Measurements from ENCODE around the gene COX17. TPM values are rescaled to one million over a fixed set of nuclear protein-coding genes. Genes with fewer than 3 reads are reported as not detected.

Gene COX17
- polyA plus RNA-seq, 1 donor (not counting 4 experiments of a cell fraction or from before 2014, with no cell fraction given) = 40.6 TPM

GRCh38 chr3:119632829-119633228 lies 44.4 kb downstream of the COX17 start:
- dilution Hi-C loops (cut with MboI; ENCODE audit: extremely low pct_ligation_motif_present, low sequenced_read_pairs) = no loop called here
- TF ChIP-seq EZH2 (IDR thresholded peaks at IDR 0.05; ENCODE audit: low read length) (no peak), CTCF (optimal IDR thresholded peaks at IDR 0.05 in 1 of 3, IDR thresholded peaks at IDR 0.05 in 1 of 3, conservative IDR thresholded peaks at IDR 0.05 in 1 of 3; ENCODE audit: extremely low read depth in 1 of 3, insufficient read depth in 2 of 3, low read length in 3 of 3) (no peak)
- no peak overlapping the region for H2AFZ ChIP-seq (ENCODE audit: control insufficient read depth, low read length)
- H3K27me3 ChIP-seq (ENCODE audit: control insufficient read depth, extremely low read depth, insufficient read depth, low read length) = peaks cover 2% of the 10 kb centered on the region
- no peak overlapping the region for H3K9ac ChIP-seq (ENCODE audit: control insufficient read depth, extremely low read depth, insufficient read depth, low read length)
- H3K4me3 ChIP-seq (ENCODE audit: control insufficient read depth in 2 of 3, extremely low read depth in 1 of 3, insufficient read depth in 2 of 3, low read depth in 1 of 3, low read length in 3 of 3) = no peak overlapping the region
- FAIRE-seq = no peak
- no peak for DNase-seq (ENCODE audit: low read depth, low spot score)
- no peaks in the 10 kb centered on the region for H3K79me2 ChIP-seq (ENCODE audit: control insufficient read depth, insufficient read depth, low read length)
- H3K9me1 ChIP-seq (ENCODE audit: control insufficient read depth, extremely low read depth, insufficient read depth, low read length) = no peaks in the 10 kb centered on the region
- no peaks in the 10 kb centered on the region for H3K36me3 ChIP-seq (ENCODE audit: control insufficient read depth in 2 of 2, extremely low read depth in 1 of 2, insufficient read depth in 2 of 2, low read length in 2 of 2)
- H3K4me2 ChIP-seq (ENCODE audit: control insufficient read depth, extremely low read depth, insufficient read depth, low read depth, low read length) = no peak overlapping the region
- peaks cover 9% of the 10 kb centered on the region for H3K4me1 ChIP-seq (ENCODE audit: control insufficient read depth, extremely low read depth, insufficient read depth, low read length)
- H3K9me3 ChIP-seq (ENCODE audit: control insufficient read depth, low read depth, low read length) = no peaks in the 10 kb centered on the region
- no peak overlapping the region for H3K27ac ChIP-seq (ENCODE audit: control insufficient read depth, insufficient read depth, low read length)
- no peaks in the 10 kb centered on the region for H4K20me1 ChIP-seq (ENCODE audit: control insufficient read depth, extremely low read depth, insufficient read depth, low read length)

GRCh38 chr3:119632216-119632615 lies 45.0 kb downstream of the COX17 start:
- peaks cover 6% of the 10 kb centered on the region for H3K27me3 ChIP-seq (ENCODE audit: control insufficient read depth, extremely low read depth, insufficient read depth, low read length)
- H4K20me1 ChIP-seq (ENCODE audit: control insufficient read depth, extremely low read depth, insufficient read depth, low read length) = no peaks in the 10 kb centered on the region
- no peaks in the 10 kb centered on the region for H3K9me3 ChIP-seq (ENCODE audit: control insufficient read depth, low read depth, low read length)
- no peaks in the 10 kb centered on the region for H3K9me1 ChIP-seq (ENCODE audit: control insufficient read depth, extremely low read depth, insufficient read depth, low read length)
- no peak overlapping the region for H3K4me3 ChIP-seq (ENCODE audit: control insufficient read depth in 2 of 3, extremely low read depth in 1 of 3, insufficient read depth in 2 of 3, low read depth in 1 of 3, low read length in 3 of 3)
- no peak for TF ChIP-seq EZH2 (IDR thresholded peaks at IDR 0.05; ENCODE audit: low read length)
- no peak for TF ChIP-seq CTCF (optimal IDR thresholded peaks at IDR 0.05 in 1 of 3, IDR thresholded peaks at IDR 0.05 in 1 of 3, conservative IDR thresholded peaks at IDR 0.05 in 1 of 3; ENCODE audit: extremely low read depth in 1 of 3, insufficient read depth in 2 of 3, low read length in 3 of 3)
- no peak for FAIRE-seq
- H2AFZ ChIP-seq (ENCODE audit: control insufficient read depth, low read length) = no peak overlapping the region
- no peak for DNase-seq (ENCODE audit: low read depth, low spot score)
- dilution Hi-C loops (cut with MboI; ENCODE audit: extremely low pct_ligation_motif_present, low sequenced_read_pairs) = no loop called here
- no peak overlapping the region for H3K4me2 ChIP-seq (ENCODE audit: control insufficient read depth, extremely low read depth, insufficient read depth, low read depth, low read length)
- H3K27ac ChIP-seq (ENCODE audit: control insufficient read depth, insufficient read depth, low read length) = no peak overlapping the region
- H3K4me1 ChIP-seq (ENCODE audit: control insufficient read depth, extremely low read depth, insufficient read depth, low read length) = peaks cover 6% of the 10 kb centered on the region
- no peaks in the 10 kb centered on the region for H3K79me2 ChIP-seq (ENCODE audit: control insufficient read depth, insufficient read depth, low read length)
- no peaks in the 10 kb centered on the region for H3K36me3 ChIP-seq (ENCODE audit: control insufficient read depth in 2 of 2, extremely low read depth in 1 of 2, insufficient read depth in 2 of 2, low read length in 2 of 2)
- H3K9ac ChIP-seq (ENCODE audit: control insufficient read depth, extremely low read depth, insufficient read depth, low read length) = no peak overlapping the region

Data from keratinocyte (primary cell).